ENCODE measurements around the gene GPC6.

The GPC6 gene

DNA sequence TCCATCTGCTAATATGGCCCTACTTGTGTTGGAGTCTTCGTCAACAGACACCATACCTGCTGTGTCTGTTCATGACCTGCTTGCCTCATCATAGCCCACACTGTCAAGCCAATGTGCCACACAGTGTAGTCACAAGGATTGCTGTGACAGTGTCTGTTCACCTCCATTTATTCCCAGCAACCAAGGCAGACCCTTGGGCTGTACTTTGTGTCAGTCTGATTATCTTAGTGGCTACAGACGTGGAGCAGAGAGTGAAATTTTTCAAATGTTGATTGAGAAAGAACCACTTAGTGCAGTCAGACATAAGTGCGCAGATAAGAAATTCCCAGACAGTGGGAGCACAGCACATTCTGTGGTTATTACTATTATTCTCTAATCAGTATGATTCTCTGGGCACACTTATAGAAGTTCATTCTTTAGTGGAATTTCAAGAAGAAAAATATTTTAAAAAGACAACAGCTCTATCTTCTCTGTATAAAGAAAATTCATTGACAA lies 184.6 kb downstream of the GPC6 start:
- Histone ChIP-seq H2AFZ (ENCODE audit: insufficient read depth, low read length, poor library complexity) (no peak overlapping the region), H3K4me2 (ENCODE audit: low read length) (no peak overlapping the region), H3K27me3 (ENCODE audit: insufficient read depth, low read length) (no peaks in the 10 kb centered on the region), H3K4me3 (ENCODE audit: low read depth, low read length) (no peak overlapping the region), H3K9ac (ENCODE audit: low read length) (no peak overlapping the region), H3K18ac (ENCODE audit: low read length) (no peak overlapping the region), H3K79me2 (ENCODE audit: control insufficient read depth, insufficient read depth, low read length, poor library complexity) (no peaks in the 10 kb centered on the region), H2AK5ac (ENCODE audit: low read length) (no peak overlapping the region), H3K36me3 (ENCODE audit: control insufficient read depth in 1 of 2, insufficient read depth in 2 of 2, low read length in 2 of 2) (no peaks in the 10 kb centered on the region), H3K23ac (ENCODE audit: low read length) (no peak overlapping the region), H3K4me1 (ENCODE audit: control insufficient read depth in 1 of 2, insufficient read depth in 2 of 2, low read length in 2 of 2) (no peaks in the 10 kb centered on the region), H4K12ac (ENCODE audit: low read depth, low read length) (no peak overlapping the region), H4K8ac (ENCODE audit: low read depth, low read length) (no peak overlapping the region), H3K4ac (ENCODE audit: low read depth, low read length) (no peak overlapping the region), H3K27ac (ENCODE audit: low read depth, low read length) (no peak overlapping the region), H2BK120ac (ENCODE audit: insufficient read depth, low read length, poor library complexity) (no peak overlapping the region), H3K9me3 (ENCODE audit: insufficient read depth, low read depth, low read length) (no peaks in the 10 kb centered on the region), H4K91ac (ENCODE audit: low read depth, low read length) (no peak overlapping the region), H2BK12ac (ENCODE audit: low read length) (no peak overlapping the region), H3K14ac (ENCODE audit: low read length) (no peak overlapping the region), H3K79me1 (ENCODE audit: low read length) (no peaks in the 10 kb centered on the region), H2BK5ac (ENCODE audit: low read depth, low read length, poor library complexity) (no peak overlapping the region)
- WGBS (ENCODE audit: extremely low coverage, insufficient coverage, insufficient read length) = no CpG with 5 or more reads among the region's 3 CpGs
- DNase-seq = no peak

DNA sequence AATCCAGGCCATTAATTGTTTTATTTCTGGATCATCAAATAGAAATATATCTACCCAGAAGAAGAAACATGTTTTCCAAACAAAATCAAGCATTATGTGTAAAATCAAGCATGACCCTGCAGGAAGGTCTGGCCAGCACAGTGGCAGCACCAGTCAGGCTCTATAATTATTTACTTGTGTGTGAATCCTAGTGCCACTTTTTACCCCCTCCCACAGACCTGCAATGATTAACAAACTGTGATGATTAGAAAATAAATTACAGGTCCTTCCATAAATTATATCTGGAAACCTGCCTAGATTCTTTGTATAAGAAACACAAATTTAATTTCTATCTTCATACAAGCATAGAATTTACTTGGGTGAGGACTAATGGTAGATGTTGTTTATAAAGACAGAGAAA lies 186.1 kb downstream of the GPC6 start:
- Histone ChIP-seq H3K14ac (ENCODE audit: low read length) (no peak overlapping the region), H2AK5ac (ENCODE audit: low read length) (no peak overlapping the region), H3K4me3 (ENCODE audit: low read depth, low read length) (no peak overlapping the region), H3K36me3 (ENCODE audit: control insufficient read depth in 1 of 2, insufficient read depth in 2 of 2, low read length in 2 of 2) (no peaks in the 10 kb centered on the region), H2BK5ac (ENCODE audit: low read depth, low read length, poor library complexity) (no peak overlapping the region), H4K12ac (ENCODE audit: low read depth, low read length) (no peak overlapping the region), H3K79me2 (ENCODE audit: control insufficient read depth, insufficient read depth, low read length, poor library complexity) (no peaks in the 10 kb centered on the region), H3K27ac (ENCODE audit: low read depth, low read length) (no peak overlapping the region), H3K79me1 (ENCODE audit: low read length) (no peaks in the 10 kb centered on the region), H3K9me3 (ENCODE audit: insufficient read depth, low read depth, low read length) (no peaks in the 10 kb centered on the region), H2AFZ (ENCODE audit: insufficient read depth, low read length, poor library complexity) (no peak overlapping the region), H2BK12ac (ENCODE audit: low read length) (no peak overlapping the region), H2BK120ac (ENCODE audit: insufficient read depth, low read length, poor library complexity) (no peak overlapping the region), H3K4ac (ENCODE audit: low read depth, low read length) (no peak overlapping the region), H3K9ac (ENCODE audit: low read length) (no peak overlapping the region), H3K27me3 (ENCODE audit: insufficient read depth, low read length) (no peaks in the 10 kb centered on the region), H4K8ac (ENCODE audit: low read depth, low read length) (no peak overlapping the region), H4K91ac (ENCODE audit: low read depth, low read length) (no peak overlapping the region), H3K18ac (ENCODE audit: low read length) (no peak overlapping the region), H3K4me2 (ENCODE audit: low read length) (no peak overlapping the region), H3K4me1 (ENCODE audit: control insufficient read depth in 1 of 2, insufficient read depth in 2 of 2, low read length in 2 of 2) (no peaks in the 10 kb centered on the region), H3K23ac (ENCODE audit: low read length) (no peak overlapping the region)
- DNase-seq = no peak

DNA sequence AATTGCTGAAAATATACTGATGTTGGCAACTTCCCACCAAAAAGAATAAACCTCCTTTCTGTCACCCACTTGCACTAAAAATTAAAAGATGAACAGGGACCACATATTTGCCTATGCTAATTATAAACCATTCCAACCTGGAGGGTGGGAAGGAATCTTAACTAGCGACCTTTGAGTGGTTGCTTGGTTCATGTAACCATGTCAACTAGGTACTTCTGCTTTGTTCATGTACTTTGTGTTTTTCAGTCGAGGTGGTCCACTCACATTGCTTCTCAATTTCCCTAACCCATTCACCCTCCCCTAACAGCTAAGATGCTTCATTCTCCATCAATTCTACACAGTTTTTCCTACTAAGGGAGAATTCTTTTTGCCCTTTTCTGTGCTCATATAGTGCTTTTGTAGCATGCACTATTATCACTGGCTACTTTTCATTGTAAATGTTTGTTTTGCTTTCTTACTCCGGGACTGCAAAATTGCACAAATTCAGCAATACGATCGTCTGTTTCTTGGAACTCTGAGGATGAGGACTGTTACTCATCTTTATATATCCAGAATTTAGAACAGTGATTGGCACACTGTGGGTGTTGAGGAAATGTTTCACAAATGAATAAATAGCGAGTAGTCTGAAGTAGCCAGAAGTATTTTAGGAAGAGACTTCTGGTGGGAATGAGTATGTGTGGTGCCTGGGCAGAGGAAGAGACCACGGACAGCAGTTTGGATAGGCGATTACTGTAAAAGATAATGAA lies 187.5 kb downstream of the GPC6 start:
- H3K4me2 ChIP-seq (ENCODE audit: low read length) = no peak overlapping the region
- no peak overlapping the region for H3K23ac ChIP-seq (ENCODE audit: low read length)
- H2AFZ ChIP-seq (ENCODE audit: insufficient read depth, low read length, poor library complexity) = no peak overlapping the region
- no peak overlapping the region for H3K4ac ChIP-seq (ENCODE audit: low read depth, low read length)
- H3K27ac ChIP-seq (ENCODE audit: low read depth, low read length) = no peak overlapping the region
- H3K79me2 ChIP-seq (ENCODE audit: control insufficient read depth, insufficient read depth, low read length, poor library complexity) = no peaks in the 10 kb centered on the region
- H3K9ac ChIP-seq (ENCODE audit: low read length) = no peak overlapping the region
- H3K79me1 ChIP-seq (ENCODE audit: low read length) = no peaks in the 10 kb centered on the region
- no peak overlapping the region for H4K91ac ChIP-seq (ENCODE audit: low read depth, low read length)
- no peak overlapping the region for H2AK5ac ChIP-seq (ENCODE audit: low read length)
- no CpG with 5 or more reads among the region's 8 CpGs for WGBS (ENCODE audit: extremely low coverage, insufficient coverage, insufficient read length)
- no peak overlapping the region for H2BK120ac ChIP-seq (ENCODE audit: insufficient read depth, low read length, poor library complexity)
- H3K4me3 ChIP-seq (ENCODE audit: low read depth, low read length) = no peak overlapping the region
- no peak overlapping the region for H3K18ac ChIP-seq (ENCODE audit: low read length)
- no peak overlapping the region for H4K8ac ChIP-seq (ENCODE audit: low read depth, low read length)
- no peaks in the 10 kb centered on the region for H3K4me1 ChIP-seq (ENCODE audit: control insufficient read depth in 1 of 2, insufficient read depth in 2 of 2, low read length in 2 of 2)
- H4K12ac ChIP-seq (ENCODE audit: low read depth, low read length) = no peak overlapping the region
- no peaks in the 10 kb centered on the region for H3K36me3 ChIP-seq (ENCODE audit: control insufficient read depth in 1 of 2, insufficient read depth in 2 of 2, low read length in 2 of 2)
- H3K27me3 ChIP-seq (ENCODE audit: insufficient read depth, low read length) = no peaks in the 10 kb centered on the region
- H2BK5ac ChIP-seq (ENCODE audit: low read depth, low read length, poor library complexity) = no peak overlapping the region
- no peak overlapping the region for H3K14ac ChIP-seq (ENCODE audit: low read length)
- H3K9me3 ChIP-seq (ENCODE audit: insufficient read depth, low read depth, low read length) = no peaks in the 10 kb centered on the region
- DNase-seq = no peak
- H2BK12ac ChIP-seq (ENCODE audit: low read length) = no peak overlapping the region

DNA sequence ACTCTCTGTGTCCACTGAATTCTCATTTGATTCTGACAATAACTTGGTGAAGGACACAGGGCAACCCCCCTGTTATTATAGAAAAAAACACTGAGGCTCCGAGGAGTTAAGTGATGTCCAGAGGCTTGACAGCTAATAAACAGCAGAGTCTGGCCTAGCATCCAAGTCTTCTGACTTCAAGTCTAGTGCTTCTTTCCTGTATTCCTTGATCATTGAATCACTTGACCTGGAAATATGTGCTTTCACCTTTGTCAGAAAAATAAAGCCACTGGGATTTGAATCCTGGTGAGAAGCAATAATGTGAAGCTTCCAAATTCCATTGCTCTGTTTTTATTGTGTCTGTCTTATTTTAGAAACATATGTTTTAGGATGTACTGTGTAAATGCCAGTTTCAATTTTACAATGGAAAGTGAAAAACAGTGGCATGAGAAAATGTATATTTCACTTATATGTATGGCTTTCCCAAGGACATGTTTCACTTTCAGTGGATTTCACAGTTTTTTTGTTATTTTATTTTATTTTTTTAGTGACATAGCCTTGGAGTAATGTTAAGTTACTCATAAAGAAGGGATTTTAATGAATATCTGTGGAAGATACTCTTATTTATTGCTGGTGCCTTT lies 190.2 kb downstream of the GPC6 start:
- no CpG with 5 or more reads among the region's 1 CpG for WGBS (ENCODE audit: extremely low coverage, insufficient coverage, insufficient read length)
- no peak overlapping the region for H3K9ac ChIP-seq (ENCODE audit: low read length)

More for the DNA sequence above, 190.2 kb downstream of the GPC6 start:
- Histone ChIP-seq H3K9me3 (ENCODE audit: insufficient read depth, low read depth, low read length) (no peaks in the 10 kb centered on the region), H3K79me1 (ENCODE audit: low read length) (no peaks in the 10 kb centered on the region), H3K36me3 (ENCODE audit: control insufficient read depth in 1 of 2, insufficient read depth in 2 of 2, low read length in 2 of 2) (no peaks in the 10 kb centered on the region), H3K18ac (ENCODE audit: low read length) (no peak overlapping the region), H2AK5ac (ENCODE audit: low read length) (no peak overlapping the region), H2AFZ (ENCODE audit: insufficient read depth, low read length, poor library complexity) (no peak overlapping the region), H2BK120ac (ENCODE audit: insufficient read depth, low read length, poor library complexity) (no peak overlapping the region), H4K12ac (ENCODE audit: low read depth, low read length) (no peak overlapping the region), H3K27me3 (ENCODE audit: insufficient read depth, low read length) (no peaks in the 10 kb centered on the region), H2BK5ac (ENCODE audit: low read depth, low read length, poor library complexity) (no peak overlapping the region), H4K8ac (ENCODE audit: low read depth, low read length) (no peak overlapping the region), H3K4ac (ENCODE audit: low read depth, low read length) (no peak overlapping the region), H3K4me3 (ENCODE audit: low read depth, low read length) (no peak overlapping the region), H3K14ac (ENCODE audit: low read length) (no peak overlapping the region), H4K91ac (ENCODE audit: low read depth, low read length) (no peak overlapping the region), H2BK12ac (ENCODE audit: low read length) (no peak overlapping the region), H3K4me2 (ENCODE audit: low read length) (no peak overlapping the region), H3K27ac (ENCODE audit: low read depth, low read length) (no peak overlapping the region), H3K4me1 (ENCODE audit: control insufficient read depth in 1 of 2, insufficient read depth in 2 of 2, low read length in 2 of 2) (no peaks in the 10 kb centered on the region), H3K79me2 (ENCODE audit: control insufficient read depth, insufficient read depth, low read length, poor library complexity) (no peaks in the 10 kb centered on the region), H3K23ac (ENCODE audit: low read length) (no peak overlapping the region)
- DNase-seq = no peak
